Loucy (cell line): ENCODE data around the gene GLT8D1.

Source experiments
- CTCF ChIP-seq: fragments of 200-600 bp; sonication (generic); conservative IDR thresholded peaks from 2 replicates; pipeline ENCODE4 v1.5.1; 2014; ENCODE audit warnings: mild to moderate bottlenecking, antibody characterized with exemption, low read length
- EZH2phosphoT487 ChIP-seq: fragments of 200-600 bp; IDR thresholded peaks from 2 replicates; pipeline ENCODE4 v1.6.1; 2018; ENCODE audit warnings: antibody characterized with exemption, mild to moderate bottlenecking, moderate library complexity, borderline replicate concordance

GRCh38 chr3:52685285-52685708, 20.3 kb downstream of the GLT8D1 start:
- TF ChIP-seq CTCF (no peak), EZH2phosphoT487 (no peak)
